Measurements from ENCODE around the gene ASCC3.

GRCh38 chr6:100862063-100862462, 19.1 kb downstream of the ASCC3 start:
- no peak for TF ChIP-seq FOXM1 (IDR thresholded peaks at IDR 0.05; ENCODE audit: borderline replicate concordance, low read depth)
- TF ChIP-seq, protein P1, sequence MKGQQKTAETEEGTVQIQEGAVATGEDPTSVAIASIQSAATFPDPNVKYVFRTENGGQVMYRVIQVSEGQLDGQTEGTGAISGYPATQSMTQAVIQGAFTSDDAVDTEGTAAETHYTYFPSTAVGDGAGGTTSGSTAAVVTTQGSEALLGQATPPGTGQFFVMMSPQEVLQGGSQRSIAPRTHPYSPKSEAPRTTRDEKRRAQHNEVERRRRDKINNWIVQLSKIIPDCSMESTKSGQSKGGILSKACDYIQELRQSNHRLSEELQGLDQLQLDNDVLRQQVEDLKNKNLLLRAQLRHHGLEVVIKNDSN (IDR thresholded peaks at IDR 0.05): no peak
